H1 (cell line): ENCODE results near the gene ARHGAP4. TPM values are rescaled to one million over a fixed set of nuclear protein-coding genes. Genes with fewer than 3 reads are reported as not detected.

Experiments used
- CTCF ChIA-PET: fragments of 300-600 bp; sonication (Branson Sonifier 250); formaldehyde crosslinking; loops from one replicate; lab custom pipeline; 2021; ENCODE audit not compliant: partially characterized antibody; lab: Charles Lee
- POLR2A ChIA-PET: fragments of 300-600 bp; sonication (Branson Sonifier 250); formaldehyde crosslinking; loops from one replicate; lab custom pipeline; 2021; ENCODE audit warnings: inconsistent platforms; ENCODE audit not compliant: partially characterized antibody; lab: Charles Lee
- DNase-seq, 2 experiments: peaks; one replicate each; pipeline versions ENCODE4 v3.0.0 to v3.0.0-alpha.2; 2010 to 2022; ENCODE audit warnings: low spot score in 2 of 2, low read depth in 1 of 2, mixed read lengths in 1 of 2
- FAIRE-seq: peaks from 2 replicates; lab custom pipeline; 2011; peaks lifted over from hg19 to GRCh38; lab: Jason Lieb, UNC
- H2AFZ ChIP-seq: 2 replicates; pipeline ENCODE4 v1.8.1; 2012; ENCODE audit warnings: low read length, inconsistent platforms
- H2AK5ac ChIP-seq: 2 replicates; pipeline ENCODE4 v1.6.1; 2013; ENCODE audit warnings: low read depth, low read length
- H2BK120ac ChIP-seq: replicated peaks from 2 replicates; pipeline ENCODE3; 2013; ENCODE audit warnings: low read depth, low read length, inconsistent platforms
- H2BK12ac ChIP-seq: 2 replicates; pipeline ENCODE4 v1.6.1; 2013; ENCODE audit warnings: low read depth, low read length
- H2BK15ac ChIP-seq: 2 replicates; pipeline ENCODE4 v1.6.1; 2013; ENCODE audit warnings: low read length
- H2BK20ac ChIP-seq: 2 replicates; pipeline ENCODE4 v1.6.1; 2013; ENCODE audit warnings: low read length
- H2BK5ac ChIP-seq: 2 replicates; pipeline ENCODE4 v1.6.1; 2013; ENCODE audit warnings: low read depth, low read length
- H3K14ac ChIP-seq: 2 replicates; pipeline ENCODE4 v1.6.1; 2013; ENCODE audit warnings: inconsistent platforms; ENCODE audit not compliant: insufficient read length
- H3K18ac ChIP-seq: 2 replicates; pipeline ENCODE4 v1.6.1; 2013; ENCODE audit warnings: low read length; ENCODE audit errors: extremely low read depth
- H3K23ac ChIP-seq: 2 replicates; pipeline ENCODE4 v1.6.1; 2013; ENCODE audit warnings: inconsistent platforms; ENCODE audit not compliant: insufficient read length
- H3K23me2 ChIP-seq: 2 replicates; pipeline ENCODE4 v1.6.1; 2013; ENCODE audit warnings: low read depth, low read length
- H3K27ac ChIP-seq: 2 replicates; pipeline ENCODE4 v1.6.1; 2011; ENCODE audit warnings: low read depth, low read length, inconsistent platforms
- H3K27me3 ChIP-seq, 4 experiments: replicated peaks in 1 of 4; 1 replicate in 1 of 4; 2 replicates in 3 of 4; pipeline versions ENCODE4 v1.6.1 to v1.8.1; 2011 to 2013; ENCODE audit warnings: low read length in 3 of 4, mild to moderate bottlenecking in 3 of 4, inconsistent platforms in 2 of 4, mixed read lengths in 2 of 4, moderate library complexity in 1 of 4; ENCODE audit not compliant: control insufficient read depth in 3 of 4, insufficient read depth in 3 of 4; ENCODE audit errors: extremely low read depth in 1 of 4
- H3K36me3 ChIP-seq, 4 experiments: 2 replicates each; pipeline versions ENCODE4 v1.6.1 to v1.8.1; 2011 to 2013; ENCODE audit warnings: mild to moderate bottlenecking in 4 of 4, low read length in 3 of 4, moderate library complexity in 2 of 4, control low read depth in 1 of 4, inconsistent platforms in 1 of 4; ENCODE audit not compliant: insufficient read depth in 4 of 4, control insufficient read depth in 2 of 4
- H3K4ac ChIP-seq: replicated peaks from 2 replicates; pipeline ENCODE3; 2013; ENCODE audit warnings: low read length, low read depth, mixed read lengths, inconsistent platforms; ENCODE audit not compliant: insufficient read length
- H3K4me1 ChIP-seq, 4 experiments: replicated peaks in 1 of 4; 1 replicate in 1 of 4; 2 replicates in 3 of 4; pipeline versions ENCODE4 v1.6.1 to v1.8.1; 2011 to 2013; ENCODE audit warnings: low read length in 3 of 4, inconsistent platforms in 2 of 4, mixed read lengths in 1 of 4; ENCODE audit not compliant: insufficient read depth in 4 of 4, control insufficient read depth in 3 of 4
- H3K4me2 ChIP-seq, 2 experiments: 2 replicates each; pipeline versions ENCODE4 v1.6.1 to v1.8.1; 2011 to 2013; ENCODE audit warnings: low read depth in 2 of 2, low read length in 2 of 2, control low read depth in 1 of 2, inconsistent platforms in 1 of 2, mild to moderate bottlenecking in 1 of 2; ENCODE audit not compliant: insufficient read depth in 1 of 2
- H3K4me3 ChIP-seq, 4 experiments: fragments of 200-600, 300-600 bp in 1 of 4; sonication (generic), shearing (Covaris generic), sonication (Bioruptor Twin) in 1 of 4; 2 replicates each; pipeline versions ENCODE4 v1.5.1 to v1.8.1; 2011 to 2016; ENCODE audit warnings: low read length in 4 of 4, low read depth in 3 of 4, control low read depth in 2 of 4, inconsistent platforms in 2 of 4, mild to moderate bottlenecking in 2 of 4, mixed read lengths in 1 of 4, moderate library complexity in 1 of 4; ENCODE audit not compliant: insufficient read depth in 2 of 4; ENCODE audit errors: extremely low read depth in 1 of 4
- H3K56ac ChIP-seq: replicated peaks from 2 replicates; pipeline ENCODE3; 2013; ENCODE audit warnings: low read depth, mild to moderate bottlenecking, mixed read lengths, low read length, inconsistent platforms; ENCODE audit not compliant: insufficient read length
- H3K79me1 ChIP-seq: 2 replicates; pipeline ENCODE4 v1.6.1; 2013; ENCODE audit warnings: low read depth, low read length, control low read depth
- H3K79me2 ChIP-seq, 2 experiments: 2 replicates each; pipeline versions ENCODE4 v1.6.1 to v1.8.1; 2012 to 2013; ENCODE audit warnings: low read length in 2 of 2, mild to moderate bottlenecking in 2 of 2, inconsistent platforms in 1 of 2; ENCODE audit not compliant: insufficient read depth in 2 of 2, control insufficient read depth in 1 of 2
- H3K9ac ChIP-seq, 4 experiments: replicated peaks in 1 of 4; 1 replicate in 1 of 4; 2 replicates in 3 of 4; pipeline versions ENCODE4 v1.6.1 to v1.8.1; 2011 to 2013; ENCODE audit warnings: low read depth in 3 of 4, low read length in 3 of 4, control low read depth in 2 of 4, mild to moderate bottlenecking in 2 of 4, moderate library complexity in 2 of 4, inconsistent platforms in 1 of 4; ENCODE audit errors: extremely low read depth in 1 of 4
- H3K9me3 ChIP-seq, 2 experiments: 2 replicates each; pipeline versions ENCODE4 v1.6.1 to v1.8.1; 2012 to 2013; ENCODE audit warnings: mild to moderate bottlenecking in 2 of 2, moderate library complexity in 2 of 2, control low read depth in 1 of 2, inconsistent platforms in 1 of 2, low read depth in 1 of 2, low read length in 1 of 2, mixed read lengths in 1 of 2; ENCODE audit not compliant: insufficient read depth in 2 of 2
- H4K20me1 ChIP-seq, 2 experiments: replicated peaks in 1 of 2; 2 replicates each; pipeline versions ENCODE3 to v1.8.1; 2011 to 2013; ENCODE audit warnings: inconsistent platforms in 2 of 2, low read length in 2 of 2, mild to moderate bottlenecking in 1 of 2; ENCODE audit not compliant: insufficient read depth in 2 of 2, control insufficient read depth in 1 of 2
- H4K5ac ChIP-seq: 2 replicates; pipeline ENCODE4 v1.6.1; 2013; ENCODE audit warnings: low read length, low read depth, mixed read lengths, inconsistent platforms; ENCODE audit not compliant: insufficient read length
- H4K8ac ChIP-seq: 2 replicates; pipeline ENCODE4 v1.8.0; 2013; ENCODE audit warnings: mild to moderate bottlenecking, moderate library complexity, low read length, inconsistent platforms; ENCODE audit not compliant: insufficient read depth; ENCODE audit errors: extremely low read depth
- H4K91ac ChIP-seq: replicated peaks from 2 replicates; pipeline ENCODE3; 2013; ENCODE audit warnings: low read length, mixed read lengths, inconsistent platforms; ENCODE audit not compliant: insufficient read length
- HDAC2 ChIP-seq, 2 experiments: fragments of 300-600 bp in 1 of 2; sonication (generic) in 1 of 2; IDR thresholded peaks; 2 replicates each; pipeline ENCODE4 v1.6.1; 2011 to 2012; ENCODE audit warnings: low read depth in 2 of 2, low read length in 2 of 2, mild to moderate bottlenecking in 2 of 2, moderate library complexity in 2 of 2, borderline replicate concordance in 1 of 2, inconsistent platforms in 1 of 2
- SP4 ChIP-seq: IDR thresholded peaks from 2 replicates; pipeline ENCODE4 v1.6.1; 2012; ENCODE audit warnings: low read length, inconsistent platforms
- YY1 ChIP-seq: IDR thresholded peaks from 2 replicates; pipeline ENCODE4 v1.6.1; 2011; ENCODE audit warnings: low read depth, mild to moderate bottlenecking, low read length
- WGBS, 2 experiments: shearing (Covaris generic) in 1 of 2; methylation state at CpG; one replicate each; pipeline versions ENCODE4 v1.1.6 to v1.1.7; 2013 to 2015; ENCODE audit warnings: low lambda C conversion rate in 2 of 2, mixed read lengths in 2 of 2, inconsistent platforms in 1 of 2, low coverage in 1 of 2, missing lambda C conversion rate in 1 of 2; ENCODE audit not compliant: insufficient replicate concordance in 2 of 2, insufficient coverage in 1 of 2, insufficient read length in 1 of 2; ENCODE audit errors: extremely low coverage in 1 of 2, missing lambda C conversion rate in 1 of 2; 5-methylcytosine and 5-hydroxymethylcytosine counted together
- polyA plus RNA-seq, 7 experiments: library from polyadenylated mRNA; depleted of rRNA in 3 of 7; stranded (reverse) in 5 of 7; unstranded in 2 of 7; fragments of >200 nt in 5 of 7; fragments of 200-250 nt in 2 of 7; gene quantifications; 1 replicate in 5 of 7; 2 replicates in 1 of 7; 4 replicates in 1 of 7; pipeline versions ENCODE4 v1.2.1 to v1.2.3, GENCODE V29; 2011 to 2013; ENCODE audit warnings: missing spikeins in 2 of 7, mixed read lengths in 2 of 7
- total RNA-seq: library from RNA; stranded (reverse); fragmentation: NEBNext Ultra II Directional; extraction: Animal tissue kit (Norgen Biotek cat#: 25700); gene quantifications from 2 replicates; pipeline ENCODE4 v1.2.1, GENCODE V29; 2021

The ARHGAP4 gene
- total and polyA plus RNA-seq, 2 of the 8 experiments (the other 6 are each of a cell fraction or from before 2014, with no cell fraction given), result 23.9 to 26.0 TPM

- TF ChIP-seq HDAC2 (IDR thresholded peaks at IDR 0.05; ENCODE audit: borderline replicate concordance in 1 of 2, low read depth in 2 of 2, low read length in 2 of 2), result no peak
- no peak for TF ChIP-seq YY1
- no peak for TF ChIP-seq SP4
- Histone ChIP-seq H2BK20ac (no peak overlapping the region), H3K9me3 (no peaks in the 10 kb centered on the region), H2AFZ (no peak overlapping the region), H3K9ac (no peak overlapping the region), H3K18ac (no peak overlapping the region), H3K23ac (no peak overlapping the region), H3K4me2 (no peak overlapping the region), H2BK15ac (no peak overlapping the region), H3K56ac (no peak overlapping the region), H4K20me1 (no peaks in the 10 kb centered on the region), H3K4ac (no peak overlapping the region), H2BK12ac (no peak overlapping the region), H2AK5ac (no peak overlapping the region), H3K79me1 (no peaks in the 10 kb centered on the region), H2BK5ac (no peak overlapping the region), H3K36me3 (no peaks in the 10 kb centered on the region), H4K5ac (no peak overlapping the region), H3K23me2 (peaks cover 8% of the 10 kb centered on the region; the same call in 1 of the 2 replicates), H3K27me3 (peaks cover 0 to 17% (median under 1%) of the 10 kb centered on the region in 4 experiments; a peak in 3 of 7 replicates), H4K8ac (no peak overlapping the region), H4K91ac (no peak overlapping the region), H3K27ac (no peak overlapping the region), H3K4me1 (peaks cover 0 to 15% (median 6%) of the 10 kb centered on the region in 4 experiments; a peak in 5 of 7 replicates), H3K14ac (no peak overlapping the region), H3K4me3 (no peak overlapping the region), H2BK120ac (no peak overlapping the region), H3K79me2 (no peaks in the 10 kb centered on the region)
- 93% methylated on average over 6 of the region's 6 CpGs; no CpG with 5 or more reads in 1 of the 2 experiments for WGBS, 2 experiments
- DNase-seq (no peak), FAIRE-seq (no peak)
- POLR2A ChIA-PET, result interaction anchor here (0.6 to 1.6 kb wide), 4 partner anchors 16 to 82 kb away, joined by 3 to 4 read pairs (median 3); no protein-coding TSS in a partner anchor
- CTCF ChIA-PET, result interaction anchor here (0.8 to 2.2 kb wide), 4 partner anchors 34 to 162 kb away, joined by 3 to 4 read pairs (median 4); no protein-coding TSS in a partner anchor
Measured at GRCh38 chrX:153889123-153889522, 36.9 kb downstream of the ARHGAP4 start.
